IPS-18c (cell line): ENCODE measurements around the gene CCDC92B.
"Not testable (repeated sequence)": the region's sequence is repeated elsewhere in the genome, so short reads cannot be mapped to it uniquely, and the experiment has no call there.

Source experiments
- H3K4me3 ChIP-seq: 2 replicates; pipeline ENCODE4 v1.7.0; 2013; ENCODE audit warnings: low read depth, mild to moderate bottlenecking, low read length, moderate library complexity; ENCODE audit not compliant: insufficient read depth
- H3K9me3 ChIP-seq: one replicate; pipeline ENCODE4 v1.6.1; 2013; ENCODE audit warnings: mild to moderate bottlenecking, low read length, moderate library complexity; ENCODE audit not compliant: control insufficient read depth, insufficient read depth

Gene CCDC92B

GRCh38 chr17:2749058-2749783, at the start of gene CCDC92B:
Gene CCDC92B (minus strand): TSS chr17:2749652. CDS start chr17:2735145, 14,507 bp downstream.
- Histone ChIP-seq H3K4me3 (peak within 1 kb of the TSS; percentile 71), H3K9me3 (no peaks in the 10 kb centered on the region)

GRCh38 chr17:2798678-2799077, 49.2 kb upstream of the CCDC92B start:
- Histone ChIP-seq H3K4me3 (no peak overlapping the region), H3K9me3 (no peaks in the 10 kb centered on the region)

- no peak overlapping the region for H3K4me3 ChIP-seq
- no peaks in the 10 kb centered on the region for H3K9me3 ChIP-seq
Measured at GRCh38 chr17:2798188-2798587, 48.7 kb upstream of the CCDC92B start.

GRCh38 chr17:2797637-2798036, 48.2 kb upstream of the CCDC92B start:
- Histone ChIP-seq H3K9me3 (no peaks in the 10 kb centered on the region), H3K4me3 (no peak overlapping the region)

GRCh38 chr17:2797226-2797625, 47.8 kb upstream of the CCDC92B start:
- Histone ChIP-seq H3K4me3 (no peak overlapping the region), H3K9me3 (no peaks in the 10 kb centered on the region)

GRCh38 chr17:2796164-2797125, 47.0 kb upstream of the CCDC92B start, which contains the start of gene RAP1GAP2:
Gene RAP1GAP2 (plus strand): TSS chr17:2796438. CDS start chr17:2796528, 90 bp downstream.
- H3K9me3 ChIP-seq, result no peaks in the 10 kb centered on the region
- no peak within 1 kb of the TSS for H3K4me3 ChIP-seq

- no peak overlapping the region for H3K4me3 ChIP-seq
- H3K9me3 ChIP-seq, result no peaks in the 10 kb centered on the region
Measured at GRCh38 chr17:2795441-2796163, 46.1 kb upstream of the CCDC92B start.

- H3K4me3 ChIP-seq, result no peak overlapping the region
- H3K9me3 ChIP-seq, result no peaks in the 10 kb centered on the region
Measured at GRCh38 chr17:2794111-2794803, 44.8 kb upstream of the CCDC92B start.

- Histone ChIP-seq H3K4me3 (no peak overlapping the region), H3K9me3 (no peaks in the 10 kb centered on the region)
Measured at GRCh38 chr17:2792366-2793169, 43.1 kb upstream of the CCDC92B start.

- no peaks in the 10 kb centered on the region for H3K9me3 ChIP-seq
- no peak overlapping the region for H3K4me3 ChIP-seq
Measured at GRCh38 chr17:2789700-2790099, 40.2 kb upstream of the CCDC92B start.

GRCh38 chr17:2786176-2786881, 36.9 kb upstream of the CCDC92B start:
- no peak overlapping the region for H3K4me3 ChIP-seq
- H3K9me3 ChIP-seq, result no peaks in the 10 kb centered on the region

- H3K4me3 ChIP-seq, H3K9me3 ChIP-seq: not testable (repeated sequence)
Measured at GRCh38 chr17:2785376-2785775, 35.9 kb upstream of the CCDC92B start.

GRCh38 chr17:2784864-2785263, 35.4 kb upstream of the CCDC92B start:
- Histone ChIP-seq H3K4me3 (no peak overlapping the region), H3K9me3 (no peaks in the 10 kb centered on the region)

- no peak overlapping the region for H3K4me3 ChIP-seq
- no peaks in the 10 kb centered on the region for H3K9me3 ChIP-seq
Measured at GRCh38 chr17:2783310-2784030, 34.0 kb upstream of the CCDC92B start.

- Histone ChIP-seq H3K9me3 (no peaks in the 10 kb centered on the region), H3K4me3 (no peak overlapping the region)
Measured at GRCh38 chr17:2782055-2782454, 32.6 kb upstream of the CCDC92B start.
